Dendritic cell treated with granulocyte-macrophage colony-stimulating factor and Interleukin-4, amounts not matched to agents 40 ng/mL and 50 ng/mL, for 4 days (primary cell): ENCODE results near the gene RGS13.

Experiments used
- H3K27ac Mint-ChIP-seq: one replicate; pipeline ENCODE4 v1.8.0; 2022; ENCODE audit warnings: mild to moderate bottlenecking, mixed read lengths
- H3K27me3 Mint-ChIP-seq: one replicate; pipeline ENCODE4 v1.8.0; 2022; ENCODE audit warnings: mild to moderate bottlenecking, mixed read lengths
- H3K36me3 Mint-ChIP-seq: one replicate; pipeline ENCODE4 v1.8.0; 2022; ENCODE audit warnings: low read depth, mixed read lengths
- H3K4me1 Mint-ChIP-seq: one replicate; pipeline ENCODE4 v1.8.0; 2022; ENCODE audit warnings: low read depth, mixed read lengths
- H3K4me3 Mint-ChIP-seq: one replicate; pipeline ENCODE4 v1.8.0; 2022; ENCODE audit warnings: mild to moderate bottlenecking, moderate library complexity, mixed read lengths
- H3K9me3 Mint-ChIP-seq: one replicate; pipeline ENCODE4 v1.8.0; 2022; ENCODE audit warnings: mixed read lengths
- intact Hi-C: fragments of 100-400 bp; cut with micrococcal nuclease; formaldehyde crosslinking; loops from one replicate; pipeline ENCODE4 v1.15.0; 2022

Gene RGS13

DNA sequence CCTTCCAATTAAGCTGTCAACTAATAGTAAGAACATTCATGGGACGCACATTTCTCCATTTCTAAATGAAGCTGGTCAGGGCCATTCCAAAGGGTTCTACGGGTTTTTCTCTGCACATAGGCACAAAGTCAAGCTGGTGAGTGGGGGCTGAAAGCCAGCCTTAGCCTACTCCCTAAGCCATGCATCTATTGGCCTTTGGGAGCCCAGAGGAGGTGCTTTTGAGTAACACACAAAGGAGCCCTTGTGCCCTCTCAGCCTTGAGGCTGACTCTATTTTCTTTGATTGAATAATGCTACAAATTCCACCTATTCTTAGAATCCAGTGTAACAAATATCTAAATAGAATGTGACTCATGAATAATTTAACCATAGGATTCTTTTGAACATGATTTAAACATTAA, 73.6 kb downstream of the RGS13 start:
- intact Hi-C loops: no loop called here
- H3K9me3 Mint-ChIP-seq: no peaks in the 10 kb centered on the region
- peaks cover 5% of the 10 kb centered on the region for H3K4me1 Mint-ChIP-seq
- H3K4me3 Mint-ChIP-seq: no peak overlapping the region
- H3K27me3 Mint-ChIP-seq: no peaks in the 10 kb centered on the region
- H3K27ac Mint-ChIP-seq: no peak overlapping the region
- no peaks in the 10 kb centered on the region for H3K36me3 Mint-ChIP-seq
